CD4-positive, alpha-beta T cell (primary cell): ENCODE data around the gene PPM1A. TPM values are rescaled to one million over a fixed set of nuclear protein-coding genes. Genes with fewer than 3 reads are reported as not detected.
A peak's percentile ranks its signal among the peaks of the same experiment; 100 is the strongest.

ENCODE experiments used
- ATAC-seq: fragments of 200-7000 bp; cut with Tn5 transposase; one replicate; pipeline ENCODE4 v1.10.0; 2022; ENCODE audit warnings: mild to moderate bottlenecking; ENCODE audit not compliant: poor library complexity
- CTCF ChIA-PET: fragments of 350-600 bp; sonication (Branson Sonifier 250); formaldehyde crosslinking; loops from one replicate; lab custom pipeline; 2021; ENCODE audit warnings: antibody characterized with exemption, inconsistent platforms; lab: Charles Lee
- POLR2A ChIA-PET: fragments of 350-600 bp; sonication (Branson Sonifier 250); formaldehyde crosslinking; loops from one replicate; lab custom pipeline; 2021; ENCODE audit warnings: antibody characterized with exemption, inconsistent platforms; lab: Charles Lee
- DNase-seq, 14 experiments: peaks; one replicate each; pipeline ENCODE4 v3.0.0-alpha.2; 2013 to 2020; ENCODE audit warnings: mixed read lengths in 2 of 14
- H3K27ac ChIP-seq, 2 donors: one replicate each; pipeline versions ENCODE4 v1.5.1 to v1.7.0; 2013; ENCODE audit warnings: low read length in 2 of 2, low read depth in 1 of 2, mild to moderate bottlenecking in 1 of 2
- H3K27me3 ChIP-seq, 2 experiments: 1 replicate in 1 of 2; 2 replicates in 1 of 2; pipeline versions ENCODE4 v1.6.1 to v1.7.0; 2013; ENCODE audit warnings: low read length in 2 of 2, control low read depth in 1 of 2, mild to moderate bottlenecking in 1 of 2, moderate library complexity in 1 of 2; ENCODE audit not compliant: insufficient read depth in 2 of 2, control insufficient read depth in 1 of 2
- H3K36me3 ChIP-seq: one replicate; pipeline ENCODE4 v1.6.1; 2013; ENCODE audit warnings: low read length, control low read depth; ENCODE audit not compliant: insufficient read depth
- H3K4me1 ChIP-seq: one replicate; pipeline ENCODE4 v1.6.1; 2013; ENCODE audit warnings: low read length, control low read depth; ENCODE audit not compliant: insufficient read depth
- H3K4me3 ChIP-seq: one replicate; pipeline ENCODE4 v1.5.1; 2013; ENCODE audit warnings: mild to moderate bottlenecking, low read length, moderate library complexity
- H3K9me3 ChIP-seq, 2 experiments: 1 replicate in 1 of 2; 2 replicates in 1 of 2; pipeline versions ENCODE4 v1.6.1 to v1.7.0; 2013; ENCODE audit warnings: low read length in 2 of 2, mild to moderate bottlenecking in 2 of 2, control low read depth in 1 of 2, moderate library complexity in 1 of 2; ENCODE audit not compliant: control insufficient read depth in 1 of 2, insufficient read depth in 1 of 2
- H3K27ac Mint-ChIP-seq: one replicate; pipeline ENCODE4 v1.8.0; 2020; ENCODE audit warnings: mixed read lengths
- H3K27me3 Mint-ChIP-seq: one replicate; pipeline ENCODE4 v1.8.0; 2021; ENCODE audit warnings: mixed read lengths
- H3K36me3 Mint-ChIP-seq: one replicate; pipeline ENCODE4 v1.8.0; 2021; ENCODE audit warnings: low read depth, mixed read lengths
- H3K4me1 Mint-ChIP-seq: one replicate; pipeline ENCODE4 v1.8.0; 2021; ENCODE audit warnings: low read depth, mixed read lengths
- H3K4me3 Mint-ChIP-seq: one replicate; pipeline ENCODE4 v1.8.0; 2020; ENCODE audit warnings: mild to moderate bottlenecking, mixed read lengths
- H3K9me3 Mint-ChIP-seq: one replicate; pipeline ENCODE4 v1.8.0; 2020; ENCODE audit warnings: mixed read lengths
- CTCF ChIP-seq: fragments of 200-600 bp; IDR thresholded peaks from one replicate; pipeline ENCODE4 v1.8.0; 2022; ENCODE audit warnings: antibody characterized with exemption, mild to moderate bottlenecking
- intact Hi-C, 2 experiments: fragments of 100-400 bp; cut with DNase I in 1 of 2; cut with micrococcal nuclease in 1 of 2; formaldehyde crosslinking; loops; one replicate each; pipeline versions ENCODE4 v1.15.1 to v1.9.0; 2023 to 2025; cut with DNase I, micrococcal nuclease
- total RNA-seq, 174 experiments: library from RNA in 2 of 174; stranded (reverse) in 2 of 174; gene quantifications; one replicate each; pipeline ENCODE4 v1.2.3 and lab custom pipeline; 2021 to 2026

The PPM1A gene
- total RNA-seq, 2 experiments from 2014 or later, result 96.9 to 97.2 TPM

GRCh38 chr14:60249321-60250256 is 568 bp downstream of the PPM1A start:
- intact Hi-C loops, result loop anchor here (1.0 to 10.0 kb wide), 15 partner anchors 15 to 1445 kb away; partner anchors contain the start of genes SLC38A6 (in 2 of the 2), TRMT5 (in 2 of the 2), DAAM1 (in 1 of the 2) and DHRS7 (in 1 of the 2)
- Histone ChIP-seq H3K4me1 (peaks cover 23% of the 10 kb centered on the region), H3K27me3 (no peaks in the 10 kb centered on the region), H3K4me3 (peak overlapping the region; percentile 57), H3K27ac (peak overlapping the region; percentile 57 to 65), H3K9me3 (no peaks in the 10 kb centered on the region), H3K36me3 (no peaks in the 10 kb centered on the region)
- peak overlapping the region; percentile 97 for H3K27ac Mint-ChIP-seq
- peaks cover 10% of the 10 kb centered on the region for H3K36me3 Mint-ChIP-seq
- H3K4me3 Mint-ChIP-seq, result peak overlapping the region; percentile 96
- no peak for TF ChIP-seq CTCF
- no peaks in the 10 kb centered on the region for H3K27me3 Mint-ChIP-seq
- DNase-seq, result peak; percentile 46 to 83 (median 62)
- POLR2A ChIA-PET, result interaction anchor here (0.7 to 5.1 kb wide), 36 partner anchors 9 to 1952 kb away, joined by 3 to 93 read pairs (median 7); partner anchors contain the start of genes ARID4A, DAAM1, DHRS7 and GPR135
- CTCF ChIA-PET, result interaction anchor here (1.0 to 2.2 kb wide), 5 partner anchors 16 to 285 kb away, joined by 3 to 8 read pairs (median 4); no protein-coding TSS in a partner anchor
- no peaks in the 10 kb centered on the region for H3K9me3 Mint-ChIP-seq
- peak; percentile 35 for ATAC-seq
- peaks cover 61% of the 10 kb centered on the region for H3K4me1 Mint-ChIP-seq

DNA sequence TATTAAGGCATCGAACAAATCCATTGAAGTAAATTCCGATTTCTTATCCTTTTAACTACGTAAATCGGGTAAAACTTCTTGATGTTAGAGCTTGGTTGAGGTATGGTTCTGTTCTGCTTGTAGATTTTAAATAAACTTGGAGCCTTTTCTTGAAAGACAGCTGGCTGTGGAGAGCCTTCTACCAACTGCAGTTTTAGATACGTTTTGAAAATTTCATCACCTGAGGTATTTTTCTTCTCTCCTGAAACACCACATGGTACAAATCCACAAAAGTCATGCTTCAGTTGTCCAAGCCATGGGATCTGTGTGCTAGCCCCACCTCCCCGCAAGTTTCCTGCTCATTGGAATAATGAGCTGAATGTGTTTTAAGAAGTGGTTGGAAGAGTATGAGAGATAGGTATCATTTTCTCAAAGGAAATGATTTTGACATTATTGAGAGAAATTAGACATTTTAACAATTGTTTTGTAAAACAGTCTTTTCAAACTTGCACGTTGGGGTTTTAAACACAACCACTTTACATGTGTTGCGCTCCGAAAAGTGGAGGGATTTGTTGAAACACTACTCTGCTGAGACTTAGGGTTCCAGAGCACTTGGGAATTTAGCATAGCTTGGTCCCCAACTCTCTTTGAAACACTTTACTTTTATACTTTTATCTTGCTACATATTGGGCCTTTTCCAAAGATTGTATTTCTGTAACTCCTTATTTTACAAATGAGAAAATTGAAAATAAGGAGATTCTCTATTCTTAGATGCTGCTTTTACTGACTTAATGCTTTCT is 1.4 kb downstream of the PPM1A start:
- ATAC-seq, result no peak

More for the DNA sequence above, 1.4 kb downstream of the PPM1A start:
- ChIA-PET CTCF (interaction anchor here (1.0 kb wide), 2 partner anchors 16 to 81 kb away, joined by 3 to 4 read pairs; no protein-coding TSS in a partner anchor), POLR2A (interaction anchor here (0.6 to 3.9 kb wide), 7 partner anchors 81 to 1823 kb away, joined by 3 to 93 read pairs (median 4); partner anchors contain the start of genes DHRS7, KIAA0586, PCNX4 and SLC38A6)
- no peaks in the 10 kb centered on the region for H3K9me3 Mint-ChIP-seq
- Histone ChIP-seq H3K27me3 (no peaks in the 10 kb centered on the region), H3K4me3 (peak overlapping the region; percentile 57), H3K4me1 (peaks cover 23% of the 10 kb centered on the region), H3K9me3 (no peaks in the 10 kb centered on the region), H3K36me3 (no peaks in the 10 kb centered on the region), H3K27ac (peak overlapping the region in 1 of 2 donors; percentile 54)
- H3K36me3 Mint-ChIP-seq, result peaks cover 10% of the 10 kb centered on the region
- intact Hi-C loops, result loop anchor here in 1 of 2 experiments (2.0 to 10.0 kb wide), 4 partner anchors 14 to 734 kb away; partner anchors contain the start of genes SLC38A6 and TRMT5
- no peaks in the 10 kb centered on the region for H3K27me3 Mint-ChIP-seq
- peak overlapping the region; percentile 81 for H3K27ac Mint-ChIP-seq
- DNase-seq, result no peak
- peaks cover 67% of the 10 kb centered on the region for H3K4me1 Mint-ChIP-seq
- peak overlapping the region; percentile 92 for H3K4me3 Mint-ChIP-seq
- no peak for TF ChIP-seq CTCF
